Measurements from ENCODE around the gene LAMA5.

The LAMA5 gene

GRCh38 chr20:62403331-62403730 is 36.2 kb upstream of the LAMA5 start:
- DNase-seq, result no peak

GRCh38 chr20:62402456-62403150 is 35.5 kb upstream of the LAMA5 start:
- no peak for DNase-seq

GRCh38 chr20:62401331-62401779 is 34.2 kb upstream of the LAMA5 start:
- no peak for DNase-seq

- DNase-seq, result no peak
Measured at GRCh38 chr20:62400541-62400940, 33.4 kb upstream of the LAMA5 start.

- DNase-seq, result no peak
Measured at GRCh38 chr20:62400021-62400420, 32.9 kb upstream of the LAMA5 start.

- no peak for DNase-seq
Measured at GRCh38 chr20:62398120-62398821, 31.2 kb upstream of the LAMA5 start.

GRCh38 chr20:62396367-62397239 is 29.5 kb upstream of the LAMA5 start:
- DNase-seq, result no peak

- no peak for DNase-seq
Measured at GRCh38 chr20:62395311-62396242, 28.5 kb upstream of the LAMA5 start.

GRCh38 chr20:62394248-62395245 is 27.4 kb upstream of the LAMA5 start:
- DNase-seq, result no peak

- DNase-seq, result no peak
Measured at GRCh38 chr20:62393830-62394229, 26.7 kb upstream of the LAMA5 start.

GRCh38 chr20:62393335-62393665 is 26.2 kb upstream of the LAMA5 start:
- DNase-seq, result no peak

- no peak for DNase-seq
Measured at GRCh38 chr20:62392621-62393334, 25.7 kb upstream of the LAMA5 start.

GRCh38 chr20:62392077-62392418 is 24.9 kb upstream of the LAMA5 start:
- no peak for DNase-seq

- no peak for DNase-seq
Measured at GRCh38 chr20:62391165-62392076, 24.3 kb upstream of the LAMA5 start.

GRCh38 chr20:62390317-62391164 is 23.4 kb upstream of the LAMA5 start:
- DNase-seq, result no peak

- DNase-seq, result no peak
Measured at GRCh38 chr20:62389601-62390087, 22.5 kb upstream of the LAMA5 start.

GRCh38 chr20:62388839-62389600 is 21.9 kb upstream of the LAMA5 start:
- no peak for DNase-seq

Measured in stimulated activated naive CD4-positive, alpha-beta T cell treated with Interleukin-2 at 50 U/mL for 16 hours (primary cell).